Ectodermal cell (in vitro differentiated cells): ENCODE results near the gene MAPK14.

ENCODE experiments used
- H3K27ac ChIP-seq: 2 replicates; pipeline ENCODE4 v1.7.0; 2013; ENCODE audit warnings: mild to moderate bottlenecking, low read depth, low read length; ENCODE audit not compliant: insufficient read depth, poor library complexity, severe bottlenecking
- H3K27me3 ChIP-seq: 2 replicates; pipeline ENCODE4 v1.7.0; 2013; ENCODE audit warnings: mild to moderate bottlenecking, low read length; ENCODE audit not compliant: insufficient read depth, control insufficient read depth, poor library complexity, severe bottlenecking
- H3K36me3 ChIP-seq: one replicate; pipeline ENCODE4 v1.7.0; 2013; ENCODE audit warnings: low read length; ENCODE audit not compliant: control insufficient read depth, insufficient read depth
- H3K4me1 ChIP-seq: one replicate; pipeline ENCODE4 v1.7.0; 2013; ENCODE audit warnings: low read length; ENCODE audit not compliant: control insufficient read depth, insufficient read depth
- H3K4me3 ChIP-seq: 2 replicates; pipeline ENCODE4 v1.7.0; 2013; ENCODE audit warnings: low read depth, low read length, control low read depth; ENCODE audit not compliant: insufficient read depth
- H3K9me3 ChIP-seq: 2 replicates; pipeline ENCODE4 v1.7.0; 2013; ENCODE audit warnings: mild to moderate bottlenecking, low read length, moderate library complexity; ENCODE audit not compliant: control insufficient read depth
- WGBS, 2 experiments: methylation state at CpG; one replicate each; pipeline ENCODE4 v1.1.7; 2013; ENCODE audit warnings: missing lambda C conversion rate in 2 of 2; 5-methylcytosine and 5-hydroxymethylcytosine counted together

MAPK14 gene

DNA sequence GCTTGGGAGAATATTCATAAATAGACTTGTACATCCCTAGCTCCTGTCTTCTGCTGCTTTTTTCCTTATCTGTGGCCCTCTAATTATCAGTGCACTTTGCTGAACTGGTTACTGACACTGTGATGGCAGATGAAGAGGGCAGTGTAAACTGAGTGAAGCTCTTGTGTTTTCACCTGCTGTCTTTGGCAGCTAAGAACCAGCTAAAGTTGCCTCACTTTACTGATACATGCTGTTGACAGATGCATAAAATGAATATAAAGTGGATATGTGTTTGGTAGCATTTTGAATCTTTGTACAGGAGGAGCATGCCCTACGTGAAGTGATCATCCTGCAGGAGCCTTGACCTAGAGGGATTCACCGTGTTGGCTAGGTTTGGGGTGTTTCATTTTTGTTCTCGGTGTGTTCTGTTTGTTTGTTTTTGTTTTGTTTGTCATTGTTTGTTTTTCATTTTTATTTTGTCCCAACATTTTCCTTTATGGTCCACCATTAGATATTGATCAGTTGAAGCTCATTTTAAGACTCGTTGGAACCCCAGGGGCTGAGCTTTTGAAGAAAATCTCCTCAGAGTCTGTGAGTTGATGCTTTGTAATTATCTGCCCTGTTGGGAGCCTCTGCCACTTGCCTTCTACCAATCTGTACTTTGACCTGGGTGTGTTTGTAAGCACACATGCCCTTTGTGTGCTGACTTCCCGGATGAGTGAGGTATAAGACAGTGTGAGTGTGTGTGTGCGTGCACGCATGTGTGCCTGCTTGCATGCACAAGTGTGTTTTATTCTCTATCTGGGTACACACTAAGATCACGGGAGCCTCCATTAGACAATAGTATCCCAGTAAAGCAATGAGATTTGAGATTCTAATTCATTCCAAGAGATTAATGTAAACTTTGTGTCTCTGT, 68.1 kb downstream of the MAPK14 start:
- Histone ChIP-seq H3K27me3 (no peaks in the 10 kb centered on the region), H3K36me3 (no peaks in the 10 kb centered on the region), H3K9me3 (no peaks in the 10 kb centered on the region), H3K4me3 (no peak overlapping the region), H3K4me1 (no peaks in the 10 kb centered on the region), H3K27ac (no peak overlapping the region)
- 87 to 97% methylated on average over 8 of the region's 8 CpGs for WGBS, 2 experiments

DNA sequence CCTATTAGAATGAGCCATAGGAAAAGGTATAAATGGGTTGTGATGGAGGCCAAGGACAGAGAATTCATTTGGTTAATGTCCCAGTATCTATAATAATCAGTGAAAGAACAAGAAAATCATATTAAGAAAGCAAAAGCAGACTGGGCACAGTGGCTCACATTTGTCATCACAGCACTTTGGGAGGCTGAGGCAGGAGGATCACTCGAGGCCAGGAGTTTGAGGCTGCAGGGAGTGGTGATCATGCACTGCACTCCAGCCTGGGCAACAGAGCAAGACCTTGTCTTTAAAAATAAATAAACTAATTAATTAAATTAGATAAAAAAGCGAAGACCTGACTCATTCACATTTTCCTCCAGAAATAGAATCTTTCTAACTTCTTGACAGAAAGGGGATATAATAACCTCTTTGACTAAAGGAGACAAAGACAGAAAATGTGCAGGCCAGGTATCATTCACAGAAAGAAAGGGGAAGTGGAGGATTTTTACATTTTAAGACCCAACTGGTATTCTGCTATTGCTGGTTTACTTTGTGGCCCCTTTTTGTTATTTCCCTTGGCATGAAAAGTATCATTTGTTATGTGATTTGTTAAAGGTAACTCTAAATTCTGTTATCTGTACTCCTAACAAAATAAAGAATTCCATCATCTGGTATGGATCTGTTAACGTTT, 70.8 kb downstream of the MAPK14 start:
- no peaks in the 10 kb centered on the region for H3K9me3 ChIP-seq
- no peaks in the 10 kb centered on the region for H3K4me1 ChIP-seq
- no peaks in the 10 kb centered on the region for H3K27me3 ChIP-seq
- no peak overlapping the region for H3K27ac ChIP-seq
- no peaks in the 10 kb centered on the region for H3K36me3 ChIP-seq
- WGBS, 2 experiments, result 70 to 73% methylated on average over 2 of the region's 3 CpGs
- no peak overlapping the region for H3K4me3 ChIP-seq

DNA sequence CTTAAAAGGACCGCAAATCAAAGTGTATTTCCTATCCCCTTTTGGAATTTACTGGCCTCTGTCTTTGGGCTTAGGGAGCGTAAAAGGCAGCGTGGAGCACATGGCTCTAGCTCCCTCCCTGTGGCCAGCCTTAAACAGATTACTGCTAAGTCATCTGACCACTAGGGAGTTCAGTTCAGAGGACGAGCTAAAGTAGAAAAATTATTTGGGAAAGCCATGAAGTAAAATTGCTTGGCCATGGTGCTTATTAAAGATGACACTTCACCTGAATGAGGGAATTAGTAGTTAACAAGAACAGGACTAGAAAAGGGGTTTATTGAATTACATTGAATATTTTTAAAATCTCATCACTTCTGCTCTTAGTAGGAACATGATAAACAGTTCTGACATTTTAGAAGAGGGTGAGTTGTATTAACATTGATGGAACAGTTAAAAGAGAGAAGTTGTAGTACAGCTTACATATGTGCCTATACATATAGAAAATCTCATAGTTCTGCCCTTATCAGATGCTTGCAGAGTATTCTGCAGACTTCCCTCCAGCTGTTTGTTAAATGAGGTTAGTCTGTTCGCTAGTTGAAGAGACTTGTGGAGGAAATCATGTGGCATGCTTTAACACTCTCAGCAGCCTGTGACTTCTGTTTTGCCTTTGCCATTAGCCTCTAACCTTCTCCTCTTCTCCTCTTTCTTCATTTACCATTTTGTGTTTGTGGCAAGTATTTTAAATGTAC, 71.5 kb downstream of the MAPK14 start:
- no peaks in the 10 kb centered on the region for H3K27me3 ChIP-seq
- H3K9me3 ChIP-seq, result no peaks in the 10 kb centered on the region
- H3K4me1 ChIP-seq, result no peaks in the 10 kb centered on the region
- no peak overlapping the region for H3K27ac ChIP-seq
- 66 to 68% methylated on average over 5 of the region's 5 CpGs for WGBS, 2 experiments
- no peak overlapping the region for H3K4me3 ChIP-seq
- no peaks in the 10 kb centered on the region for H3K36me3 ChIP-seq

DNA sequence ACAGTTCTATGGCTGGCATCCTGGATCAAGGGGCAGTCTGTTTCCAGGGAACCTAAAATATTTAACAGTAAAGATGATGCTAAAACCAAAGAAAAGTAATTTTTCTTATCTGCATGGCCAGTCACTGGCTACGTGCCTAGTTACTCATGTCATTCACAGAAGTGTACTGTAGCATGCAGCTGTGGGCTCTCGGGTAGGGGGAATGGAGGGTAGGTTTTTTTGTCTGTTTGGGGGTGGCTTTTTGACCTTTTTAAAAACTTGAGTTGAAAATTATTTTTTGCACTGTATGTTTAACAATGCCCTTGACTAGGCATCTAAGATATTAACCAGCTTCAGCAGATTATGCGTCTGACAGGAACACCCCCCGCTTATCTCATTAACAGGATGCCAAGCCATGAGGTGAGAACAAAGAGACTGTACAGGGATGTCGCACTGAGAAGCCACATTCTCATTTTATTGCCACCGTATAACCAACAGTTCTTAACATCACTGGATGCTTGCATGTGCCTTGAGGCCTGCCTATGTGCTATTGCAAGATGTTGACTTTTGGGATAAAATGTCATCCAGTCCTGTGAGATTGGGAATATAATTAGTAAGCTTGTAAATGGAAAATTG, 72.4 kb downstream of the MAPK14 start:
- no peaks in the 10 kb centered on the region for H3K27me3 ChIP-seq
- no peaks in the 10 kb centered on the region for H3K4me1 ChIP-seq
- no peak overlapping the region for H3K27ac ChIP-seq
- H3K9me3 ChIP-seq, result no peaks in the 10 kb centered on the region
- H3K4me3 ChIP-seq, result no peak overlapping the region
- H3K36me3 ChIP-seq, result no peaks in the 10 kb centered on the region
- 97% methylated on average over 6 of the region's 6 CpGs for WGBS, 2 experiments

DNA sequence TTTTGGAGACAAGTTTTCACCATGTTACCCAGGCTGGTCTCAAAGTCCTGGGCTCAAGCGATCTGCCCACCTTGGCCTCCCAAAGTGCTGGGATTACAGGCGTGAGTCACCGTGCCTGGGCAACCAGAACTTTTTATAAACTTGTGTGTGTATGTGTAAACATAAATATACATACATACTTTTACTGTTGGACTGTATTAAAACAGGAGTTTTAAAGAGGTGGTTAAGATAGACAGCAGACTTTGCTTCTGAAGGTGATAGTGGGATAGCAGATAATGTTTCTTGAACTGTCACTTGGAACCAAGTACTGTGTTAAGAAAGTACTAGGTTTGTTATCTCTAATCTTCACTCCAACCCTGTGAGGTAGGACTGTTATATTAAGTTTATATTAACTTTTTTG, 74.1 kb downstream of the MAPK14 start:
- 95 to 100% methylated on average over 3 of the region's 3 CpGs for WGBS, 2 experiments
- H3K4me1 ChIP-seq, result no peaks in the 10 kb centered on the region
- H3K27ac ChIP-seq, result no peak overlapping the region
- no peaks in the 10 kb centered on the region for H3K36me3 ChIP-seq
- no peaks in the 10 kb centered on the region for H3K27me3 ChIP-seq
- H3K9me3 ChIP-seq, result no peaks in the 10 kb centered on the region
- H3K4me3 ChIP-seq, result no peak overlapping the region

DNA sequence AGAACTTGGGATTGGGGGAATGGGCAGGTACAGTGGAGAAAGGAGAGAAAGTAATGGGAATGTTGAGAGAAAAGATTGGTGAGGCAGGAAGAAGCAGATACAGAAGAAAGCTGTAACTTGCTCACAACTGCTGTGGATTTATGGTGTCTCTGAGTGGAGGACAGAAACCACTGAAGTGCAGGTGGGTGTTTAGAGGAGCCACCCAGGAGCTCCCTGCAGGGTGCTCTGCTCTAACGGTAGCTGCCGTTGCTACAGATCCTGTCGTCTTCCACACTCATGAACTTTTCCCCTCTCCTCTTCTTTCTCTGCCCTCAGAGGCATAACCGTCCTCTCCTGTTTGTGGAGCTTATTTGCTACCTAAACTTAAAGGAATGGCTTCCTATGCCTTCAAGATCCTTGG, 75.2 kb downstream of the MAPK14 start:
- Histone ChIP-seq H3K27me3 (no peaks in the 10 kb centered on the region), H3K27ac (no peak overlapping the region), H3K36me3 (no peaks in the 10 kb centered on the region), H3K9me3 (no peaks in the 10 kb centered on the region), H3K4me1 (no peaks in the 10 kb centered on the region), H3K4me3 (no peak overlapping the region)
- WGBS, 2 experiments, result 62 to 70% methylated on average over 4 of the region's 4 CpGs

DNA sequence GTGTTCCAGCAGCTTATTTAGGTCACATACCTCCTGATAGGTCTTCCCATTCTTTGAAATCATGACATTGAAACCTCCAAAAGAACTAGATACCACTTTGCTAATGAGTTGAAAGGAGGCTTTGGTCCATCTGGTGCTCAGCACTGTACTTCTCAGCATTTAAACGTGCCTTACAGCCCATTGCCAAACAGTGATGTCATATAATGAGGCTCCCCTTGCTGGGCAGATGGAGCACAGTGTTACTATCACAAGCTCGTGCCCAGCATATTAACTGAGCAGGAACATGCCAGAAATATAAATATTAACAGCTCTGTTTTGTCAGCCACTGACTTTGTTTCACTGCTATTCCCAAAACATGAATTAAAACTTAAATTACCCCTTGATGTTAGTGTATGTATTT, 77.2 kb downstream of the MAPK14 start:
- Histone ChIP-seq H3K9me3 (no peaks in the 10 kb centered on the region), H3K4me1 (no peaks in the 10 kb centered on the region), H3K27me3 (no peaks in the 10 kb centered on the region), H3K27ac (no peak overlapping the region), H3K36me3 (no peaks in the 10 kb centered on the region), H3K4me3 (no peak overlapping the region)
- 87 to 92% methylated on average over 2 of the region's 2 CpGs for WGBS, 2 experiments

DNA sequence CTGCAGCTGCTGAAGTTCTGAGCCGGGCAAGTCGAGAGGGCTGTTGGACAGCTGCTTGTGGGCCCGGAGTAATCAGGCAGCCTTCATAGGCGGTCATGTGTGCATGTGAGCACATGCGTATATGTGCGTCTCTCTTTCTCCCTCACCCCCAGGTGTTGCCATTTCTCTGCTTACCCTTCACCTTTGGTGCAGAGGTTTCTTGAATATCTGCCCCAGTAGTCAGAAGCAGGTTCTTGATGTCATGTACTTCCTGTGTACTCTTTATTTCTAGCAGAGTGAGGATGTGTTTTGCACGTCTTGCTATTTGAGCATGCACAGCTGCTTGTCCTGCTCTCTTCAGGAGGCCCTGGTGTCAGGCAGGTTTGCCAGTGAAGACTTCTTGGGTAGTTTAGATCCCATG, 81.5 kb downstream of the MAPK14 start:
- H3K4me1 ChIP-seq, result peaks cover 4% of the 10 kb centered on the region
- no peaks in the 10 kb centered on the region for H3K9me3 ChIP-seq
- H3K27ac ChIP-seq, result no peak overlapping the region
- no peaks in the 10 kb centered on the region for H3K36me3 ChIP-seq
- no peaks in the 10 kb centered on the region for H3K27me3 ChIP-seq
- WGBS, 2 experiments, result 95 to 97% methylated on average over 7 of the region's 7 CpGs
- H3K4me3 ChIP-seq, result no peak overlapping the region

DNA sequence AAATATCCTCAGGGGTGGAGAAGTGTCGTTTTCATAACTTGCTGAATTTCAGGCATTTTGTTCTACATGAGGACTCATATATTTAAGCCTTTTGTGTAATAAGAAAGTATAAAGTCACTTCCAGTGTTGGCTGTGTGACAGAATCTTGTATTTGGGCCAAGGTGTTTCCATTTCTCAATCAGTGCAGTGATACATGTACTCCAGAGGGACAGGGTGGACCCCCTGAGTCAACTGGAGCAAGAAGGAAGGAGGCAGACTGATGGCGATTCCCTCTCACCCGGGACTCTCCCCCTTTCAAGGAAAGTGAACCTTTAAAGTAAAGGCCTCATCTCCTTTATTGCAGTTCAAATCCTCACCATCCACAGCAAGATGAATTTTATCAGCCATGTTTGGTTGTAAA, 82.4 kb downstream of the MAPK14 start:
- Histone ChIP-seq H3K4me3 (no peak overlapping the region), H3K27ac (no peak overlapping the region), H3K4me1 (peaks cover 4% of the 10 kb centered on the region), H3K9me3 (no peaks in the 10 kb centered on the region), H3K27me3 (no peaks in the 10 kb centered on the region), H3K36me3 (no peaks in the 10 kb centered on the region)
- 88 to 96% methylated on average over 3 of the region's 3 CpGs for WGBS, 2 experiments

DNA sequence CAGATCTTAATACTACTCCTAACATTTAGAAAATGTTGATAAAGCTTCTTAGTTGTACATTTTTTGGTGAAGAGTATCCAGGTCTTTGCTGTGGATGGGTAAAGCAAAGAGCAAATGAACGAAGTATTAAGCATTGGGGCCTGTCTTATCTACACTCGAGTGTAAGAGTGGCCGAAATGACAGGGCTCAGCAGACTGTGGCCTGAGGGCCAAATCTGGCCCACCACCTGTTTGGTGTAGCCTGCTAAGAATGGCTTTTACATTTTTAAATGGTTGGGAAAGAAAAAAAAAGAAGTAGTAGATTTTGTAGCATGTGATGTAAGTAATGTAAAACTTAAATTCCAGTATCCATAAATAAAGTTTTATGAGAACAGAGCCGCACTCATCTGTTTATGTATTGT, 83.3 kb downstream of the MAPK14 start:
- Histone ChIP-seq H3K4me1 (peaks cover 4% of the 10 kb centered on the region), H3K27ac (no peak overlapping the region), H3K4me3 (no peak overlapping the region), H3K36me3 (no peaks in the 10 kb centered on the region), H3K9me3 (no peaks in the 10 kb centered on the region), H3K27me3 (no peaks in the 10 kb centered on the region)
- 95 to 98% methylated on average over 4 of the region's 4 CpGs for WGBS, 2 experiments
